Stimulated activated CD8-positive, alpha-beta memory T cell treated with anti-CD3 and anti-CD28 coated beads, Interleukin-12 subunit alpha, Interleukin-12 subunit beta, amount 100 ng/mL, for 24 hours (primary cell): Measurements from ENCODE around the gene PLN.

ENCODE experiments used
- DNase-seq: peaks from one replicate; pipeline ENCODE4 v3.0.0-alpha.2; 2020; ENCODE audit errors: extremely low read depth

PLN gene

GRCh38 chr6:118579786-118580185, 31.7 kb downstream of the PLN start:
- DNase-seq, result no peak

GRCh38 chr6:118580585-118581419, 32.7 kb downstream of the PLN start:
- DNase-seq, result no peak

GRCh38 chr6:118581489-118581959, 33.4 kb downstream of the PLN start:
- no peak for DNase-seq

GRCh38 chr6:118584911-118585310, 36.8 kb downstream of the PLN start:
- no peak for DNase-seq

- DNase-seq, result no peak
These were observed 38.8 kb downstream of the PLN start for GRCh38 chr6:118586746-118587485.

GRCh38 chr6:118588626-118589025, 40.5 kb downstream of the PLN start:
- DNase-seq, result no peak

- no peak for DNase-seq
These were observed 41.1 kb downstream of the PLN start for GRCh38 chr6:118589186-118589585.

- no peak for DNase-seq
These were observed 41.7 kb downstream of the PLN start for GRCh38 chr6:118589649-118590365.

GRCh38 chr6:118591897-118592296, 43.8 kb downstream of the PLN start:
- DNase-seq, result no peak

- no peak for DNase-seq
These were observed 46.8 kb downstream of the PLN start for GRCh38 chr6:118594877-118595276.

- DNase-seq, result no peak
These were observed 48.8 kb downstream of the PLN start for GRCh38 chr6:118596774-118597320.

GRCh38 chr6:118597636-118598035, 49.5 kb downstream of the PLN start:
- DNase-seq, result no peak

GRCh38 chr6:118598324-118598723, 50.2 kb downstream of the PLN start:
- DNase-seq, result no peak

GRCh38 chr6:118602300-118602699, 54.2 kb downstream of the PLN start:
- DNase-seq, result no peak

GRCh38 chr6:118603372-118603771, 55.3 kb downstream of the PLN start:
- DNase-seq, result no peak

GRCh38 chr6:118606268-118606667, 58.2 kb downstream of the PLN start:
- DNase-seq, result no peak

GRCh38 chr6:118606858-118607257, 58.8 kb downstream of the PLN start:
- DNase-seq, result no peak
